K562 (cell line): Measurements from ENCODE around the gene SH3TC2. TPM values are rescaled to one million over a fixed set of nuclear protein-coding genes. Genes with fewer than 3 reads are reported as not detected.

Experiments
- ATAC-seq: fragments of 200-7000 bp; cut with Tn5 transposase; 3 replicates; pipeline ENCODE4 v1.9.1; 2020; ENCODE audit warnings: moderate library complexity
- BruUV-seq: library from RNA; stranded (reverse); fragments of 400-500 nt; replicated peaks from 2 replicates; lab custom pipeline; 2021; lab: Mats Ljungman, UMichigan
- CTCF ChIA-PET: fragments of 300-600 bp; formaldehyde crosslinking; extraction: SDS; loops from one replicate; lab custom pipeline; 2021; ENCODE audit warnings: low intra/inter-chr PET ratio; lab: Yijun Ruan, JAX
- POLR2A ChIA-PET: fragments of 300-600, 350-650 bp; sonication (Branson Sonifier 250); formaldehyde crosslinking; extraction: SDS; loops from one replicate; lab custom pipeline; 2021; ENCODE audit warnings: antibody characterized with exemption, inconsistent platforms; lab: Yijun Ruan, JAX
- DNase-seq, 4 experiments: peaks; one replicate each; pipeline versions ENCODE4 v3.0.0 to v3.0.0-alpha.2; 2011 to 2018; ENCODE audit warnings: low spot score in 3 of 4, mixed read lengths in 3 of 4; ENCODE audit errors: extremely low read depth in 1 of 4
- FAIRE-seq: peaks from 2 replicates; lab custom pipeline; 2011; peaks lifted over from hg19 to GRCh38; lab: Jason Lieb, UNC
- H2AFZ ChIP-seq: 2 replicates; pipeline ENCODE4 v1.6.0; 2011; ENCODE audit warnings: low read depth, low read length, control low read depth, inconsistent platforms
- H3K27ac ChIP-seq: fragments of 200-600 bp; 3 replicates; pipeline ENCODE4 v1.8.0; 2011; ENCODE audit warnings: low read depth, mild to moderate bottlenecking, control low read depth, inconsistent platforms, low read length, moderate library complexity, mixed read lengths; ENCODE audit errors: extremely low read depth
- H3K27me3 ChIP-seq, 2 experiments: fragments of 300-600 bp in 1 of 2; 2 replicates in 1 of 2; 3 replicates in 1 of 2; pipeline versions ENCODE4 v1.6.0 to v1.8.0; 2011; ENCODE audit warnings: inconsistent platforms in 2 of 2, low read length in 2 of 2, mild to moderate bottlenecking in 1 of 2, mixed read lengths in 1 of 2, moderate library complexity in 1 of 2; ENCODE audit not compliant: control insufficient read depth in 2 of 2, insufficient read depth in 2 of 2
- H3K36me3 ChIP-seq: fragments of 300-600 bp; 3 replicates; pipeline ENCODE4 v1.8.0; 2011; ENCODE audit warnings: mild to moderate bottlenecking, low read length, inconsistent platforms; ENCODE audit not compliant: control insufficient read depth, insufficient read depth
- H3K4me1 ChIP-seq, 2 experiments: fragments of 200-600 bp in 1 of 2; replicated peaks in 1 of 2; 2 replicates in 1 of 2; 3 replicates in 1 of 2; pipeline versions ENCODE4 v1.5.1 to v1.8.0; 2011; ENCODE audit warnings: inconsistent platforms in 2 of 2, low read length in 2 of 2, mild to moderate bottlenecking in 1 of 2, mixed read lengths in 1 of 2, moderate library complexity in 1 of 2; ENCODE audit not compliant: control insufficient read depth in 2 of 2, insufficient read depth in 2 of 2
- H3K4me2 ChIP-seq: 2 replicates; pipeline ENCODE4 v1.6.1; 2011; ENCODE audit warnings: low read length, control low read depth, inconsistent platforms, mixed read lengths; ENCODE audit not compliant: insufficient read depth
- H3K4me3 ChIP-seq: fragments of 200-600 bp; sonication (generic), shearing (Covaris generic); 2 replicates; pipeline ENCODE4 v1.5.1; 2016; ENCODE audit warnings: control low read depth, inconsistent platforms
- H3K79me2 ChIP-seq: fragments of 200-600 bp; 3 replicates; pipeline ENCODE4 v1.8.0; 2011; ENCODE audit warnings: low read length, inconsistent platforms; ENCODE audit not compliant: control insufficient read depth, insufficient read depth
- H3K9ac ChIP-seq, 2 experiments: 2 replicates each; pipeline versions ENCODE4 v1.6.0 to v1.6.1; 2011; ENCODE audit warnings: low read depth in 2 of 2, low read length in 2 of 2, control low read depth in 1 of 2, inconsistent platforms in 1 of 2, mild to moderate bottlenecking in 1 of 2, mixed read lengths in 1 of 2; ENCODE audit not compliant: insufficient read depth in 1 of 2
- H3K9me1 ChIP-seq: one replicate; pipeline ENCODE4 v1.6.0; 2011; ENCODE audit warnings: inconsistent platforms, mild to moderate bottlenecking, low read length, moderate library complexity; ENCODE audit not compliant: control insufficient read depth, insufficient read depth
- H3K9me3 ChIP-seq: replicated peaks from 2 replicates; pipeline ENCODE4 v1.5.1; 2011; ENCODE audit warnings: low read depth, low read length, inconsistent platforms; ENCODE audit not compliant: control insufficient read depth, insufficient read depth
- H4K20me1 ChIP-seq: replicated peaks from 2 replicates; pipeline ENCODE4 v1.6.1; 2011; ENCODE audit warnings: low read length, inconsistent platforms, mixed read lengths; ENCODE audit not compliant: control insufficient read depth, insufficient read depth
- ARHGAP35 ChIP-seq: fragments of 450-650 bp; IDR thresholded peaks from 2 replicates; pipeline ENCODE4 v1.6.1; 2018; ENCODE audit not compliant: partially characterized antibody
- BDP1 ChIP-seq: IDR thresholded peaks from 3 replicates; pipeline ENCODE4 v1.6.1; 2011; ENCODE audit not compliant: insufficient read length, insufficient read depth
- CC2D1A ChIP-seq: fragments of 450-650 bp; IDR thresholded peaks from 2 replicates; pipeline ENCODE4 v1.6.1; 2017; ENCODE audit warnings: mild to moderate bottlenecking
- DDX20 ChIP-seq: fragments of 450-650 bp; IDR thresholded peaks from 2 replicates; pipeline ENCODE4 v1.6.1; 2016; ENCODE audit warnings: missing genetic modification characterization, low read depth, mild to moderate bottlenecking, missing compliant biosample characterization, moderate library complexity
- EGR1 ChIP-seq: fragments of 450-650 bp; conservative IDR thresholded peaks from 2 replicates; pipeline ENCODE4 v1.6.1; 2017; ENCODE audit warnings: mild to moderate bottlenecking
- FOS ChIP-seq: IDR thresholded peaks from 3 replicates; pipeline ENCODE4 v1.6.1; 2011; ENCODE audit not compliant: insufficient read length; ENCODE audit errors: extremely low read depth
- KAT2B ChIP-seq: IDR thresholded peaks from one replicate; pipeline ENCODE4 v1.6.1; 2012; ENCODE audit warnings: low read depth, mild to moderate bottlenecking, control low read depth, inconsistent platforms, low read length, moderate library complexity
- NONO ChIP-seq, 2 experiments: fragments of 200-400 bp in 1 of 2; fragments of 450-650 bp in 1 of 2; formaldehyde crosslinking in 1 of 2; IDR thresholded peaks; 2 replicates each; pipeline ENCODE4 v1.6.1; 2017; ENCODE audit warnings: low read depth in 2 of 2, mild to moderate bottlenecking in 2 of 2, moderate library complexity in 2 of 2, low read length in 1 of 2
- SMAD2 ChIP-seq: fragments of 150-350 bp; IDR thresholded peaks from 2 replicates; pipeline ENCODE4 v1.6.1; 2014; ENCODE audit warnings: low read depth, mild to moderate bottlenecking, low read length
- SMARCA5 ChIP-seq: fragments of 450-650 bp; IDR thresholded peaks from 2 replicates; pipeline ENCODE4 v1.6.1; 2016
- SNRNP70 ChIP-seq: fragments of 200-400 bp; formaldehyde crosslinking; optimal IDR thresholded peaks from 2 replicates; pipeline ENCODE3; 2017; ENCODE audit warnings: low read depth, low read length
- YY1 ChIP-seq, 3 experiments: IDR thresholded peaks; 2 replicates each; pipeline ENCODE4 v1.6.1; 2011; ENCODE audit warnings: low read length in 2 of 3, mild to moderate bottlenecking in 2 of 3, moderate library complexity in 2 of 3, borderline replicate concordance in 1 of 3, control low read depth in 1 of 3, low read depth in 1 of 3; ENCODE audit not compliant: insufficient read depth in 3 of 3, insufficient replicate concordance in 2 of 3, control insufficient read depth in 1 of 3, insufficient read length in 1 of 3; ENCODE audit errors: extremely low read depth in 1 of 3
- ZC3H11A ChIP-seq: IDR thresholded peaks from 2 replicates; pipeline ENCODE4 v1.6.1; 2012; ENCODE audit warnings: low read depth, low read length, improper control_type of control experiment
- ZNF263 ChIP-seq: sonication (generic); formaldehyde crosslinking; IDR thresholded peaks from 2 replicates; pipeline ENCODE4 v1.8.0; 2022; ENCODE audit warnings: mild to moderate bottlenecking, missing genetic modification reagents, borderline replicate concordance
- ZNF347 ChIP-seq: fragments of 450-650 bp; formaldehyde crosslinking; IDR thresholded peaks from 2 replicates; pipeline ENCODE4 v1.4.0; 2020; ENCODE audit warnings: low read depth, mild to moderate bottlenecking, moderate library complexity
- ZNF408 ChIP-seq: fragments of 250-450 bp; sonication (Bioruptor Pico); IDR thresholded peaks from 2 replicates; pipeline ENCODE4 v1.4.0; 2020; ENCODE audit warnings: low read depth, mild to moderate bottlenecking, moderate library complexity
- ZNF584 ChIP-seq: fragments of 200-800 bp; sonication (Bioruptor generic); IDR thresholded peaks from 2 replicates; pipeline ENCODE4 v1.6.1; 2016; ENCODE audit warnings: low read depth, mild to moderate bottlenecking, missing genetic modification characterization, missing compliant biosample characterization
- WGBS: fragments of 100-300 bp; shearing (Covaris generic); methylation state at CpG from one replicate; pipeline ENCODE4 v1.1.6; 2016; ENCODE audit warnings: low coverage, mixed read lengths; ENCODE audit not compliant: insufficient coverage; ENCODE audit errors: missing lambda C conversion rate; 5-methylcytosine and 5-hydroxymethylcytosine counted together
- in situ Hi-C: fragments of 300-500 bp; cut with MboI; formaldehyde crosslinking; loops from 4 replicates; pipeline ENCODE4 v1.15.0; 2018; ENCODE audit warnings: inconsistent platforms, mixed read lengths
- intact Hi-C: fragments of 100-400 bp; cut with micrococcal nuclease; formaldehyde crosslinking; loops from 2 replicates; pipeline ENCODE4 v1.14.2; 2022
- polyA plus RNA-seq, 8 experiments: library from polyadenylated mRNA; depleted of rRNA in 4 of 8; stranded (reverse) in 5 of 8; unstranded in 3 of 8; fragments of >200 nt; fragmentation: Nextera tagmentation in 2 of 8; fragmentation: Illumina TruSeq in 1 of 8; extraction: Ambion mirVana in 2 of 8; extraction: Trizol in 1 of 8; gene quantifications; 2 replicates each; pipeline versions ENCODE4 v1.2.1 to v1.2.3, GENCODE V29; 2011 to 2014; ENCODE audit warnings: inconsistent platforms in 1 of 8, missing spikeins in 1 of 8
- total RNA-seq, 7 experiments: library from RNA; depleted of rRNA in 6 of 7; stranded (reverse); fragments of >200 nt in 6 of 7; fragmentation: Illumina TruSeq in 2 of 7; extraction: Trizol in 2 of 7; gene quantifications; 2 replicates each; pipeline versions ENCODE4 v1.2.1 to v1.2.3, GENCODE V29; 2011 to 2021; ENCODE audit warnings: low replicate concordance in 1 of 7
- TF ChIP-seq, protein P1 (sequence below): fragments of 450-650 bp; formaldehyde crosslinking; IDR thresholded peaks from 2 replicates; pipeline ENCODE4 v1.4.0; 2022; ENCODE audit warnings: missing genetic modification characterization

SH3TC2 gene
- total and polyA plus RNA-seq, 9 of the 15 experiments (the other 6 are each of a cell fraction or from before 2014, with no cell fraction given): 0.03 to 0.80 (median 0.55) TPM; not detected in 1

DNA sequence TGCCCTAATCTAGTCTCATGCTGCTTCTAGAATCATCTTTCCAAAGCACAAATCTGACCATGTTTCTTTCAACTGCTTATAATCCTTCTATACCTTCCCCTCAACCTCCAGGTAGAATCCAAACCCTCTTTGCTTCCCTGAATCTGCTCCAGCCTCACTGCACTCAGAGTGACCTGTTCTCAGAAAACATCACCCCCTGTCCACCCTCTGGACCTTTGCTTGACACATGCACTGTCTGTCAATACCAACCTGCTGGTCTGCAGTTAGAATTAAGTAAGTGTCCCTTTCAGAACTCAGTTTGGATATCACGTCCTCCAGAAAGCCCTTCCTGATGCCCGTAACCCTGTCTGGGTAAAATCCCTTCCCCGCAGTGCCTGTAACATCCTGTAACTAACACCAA is 63.1 kb downstream of the SH3TC2 start:
- no peaks in the 10 kb centered on the region for H3K9me1 ChIP-seq
- no peak overlapping the region for H3K27ac ChIP-seq
- in situ Hi-C loops (no loop called here), intact Hi-C loops (loop anchor here (2.0 to 10.0 kb wide), 3 partner anchors 85 to 165 kb away; no protein-coding TSS in a partner anchor)
- no peaks in the 10 kb centered on the region for H3K27me3 ChIP-seq
- DNase-seq (no peak), FAIRE-seq (no peak), ATAC-seq (no peak)
- no peak overlapping the region for H3K9ac ChIP-seq
- 0 out of 2 replicates have a peak, but pooled peaks cover 3% of the 10 kb centered on the region for H4K20me1 ChIP-seq
- 3% methylated on average over 3 of the region's 3 CpGs for WGBS
- TF ChIP-seq ZNF263 (CRISPR knock-in tag) (no peak), NONO (IDR thresholded peaks at IDR 0.05; ENCODE audit: low read depth in 2 of 2, low read length in 1 of 2) (no peak), ZNF584 (CRISPR knock-in tag) (no peak), ZC3H11A (no peak), ZNF347 (no peak), EGR1 (no peak), DDX20 (no peak), YY1 (IDR thresholded peaks at IDR 0.05; ENCODE audit: borderline replicate concordance in 1 of 3, control insufficient read depth in 1 of 3, extremely low read depth in 1 of 3, insufficient read depth in 3 of 3, insufficient read length in 1 of 3, insufficient replicate concordance in 2 of 3, low read depth in 1 of 3, low read length in 2 of 3) (no peak), ARHGAP35 (no peak), SMAD2 (no peak), CC2D1A (no peak), FOS (no peak), BDP1 (no peak), SMARCA5 (no peak), ZNF408 (CRISPR knock-in tag) (no peak), KAT2B (no peak), SNRNP70 (no peak)
- TF ChIP-seq, protein P1, sequence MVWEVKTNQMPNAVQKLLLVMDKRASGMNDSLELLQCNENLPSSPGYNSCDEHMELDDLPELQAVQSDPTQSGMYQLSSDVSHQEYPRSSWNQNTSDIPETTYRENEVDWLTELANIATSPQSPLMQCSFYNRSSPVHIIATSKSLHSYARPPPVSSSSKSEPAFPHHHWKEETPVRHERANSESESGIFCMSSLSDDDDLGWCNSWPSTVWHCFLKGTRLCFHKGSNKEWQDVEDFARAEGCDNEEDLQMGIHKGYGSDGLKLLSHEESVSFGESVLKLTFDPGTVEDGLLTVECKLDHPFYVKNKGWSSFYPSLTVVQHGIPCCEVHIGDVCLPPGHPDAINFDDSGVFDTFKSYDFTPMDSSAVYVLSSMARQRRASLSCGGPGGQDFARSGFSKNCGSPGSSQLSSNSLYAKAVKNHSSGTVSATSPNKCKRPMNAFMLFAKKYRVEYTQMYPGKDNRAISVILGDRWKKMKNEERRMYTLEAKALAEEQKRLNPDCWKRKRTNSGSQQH (CRISPR knock-in tag): no peak
- no peaks in the 10 kb centered on the region for H3K79me2 ChIP-seq
- H3K4me3 ChIP-seq: no peak overlapping the region
- ChIA-PET POLR2A (no interaction called here), CTCF (interaction anchor here (2.1 kb wide), 1 partner anchor 267 kb away, joined by 7 read pairs; no protein-coding TSS in a partner anchor)
- no peaks in the 10 kb centered on the region for H3K9me3 ChIP-seq
- no peak overlapping the region for H3K4me2 ChIP-seq
- H3K36me3 ChIP-seq: no peaks in the 10 kb centered on the region
- no peaks in the 10 kb centered on the region for H3K4me1 ChIP-seq
- no peak overlapping the region for H2AFZ ChIP-seq
- no TSS peak for BruUV-seq
